ENCODE results near the gene WIPF1.

The WIPF1 gene

DNA sequence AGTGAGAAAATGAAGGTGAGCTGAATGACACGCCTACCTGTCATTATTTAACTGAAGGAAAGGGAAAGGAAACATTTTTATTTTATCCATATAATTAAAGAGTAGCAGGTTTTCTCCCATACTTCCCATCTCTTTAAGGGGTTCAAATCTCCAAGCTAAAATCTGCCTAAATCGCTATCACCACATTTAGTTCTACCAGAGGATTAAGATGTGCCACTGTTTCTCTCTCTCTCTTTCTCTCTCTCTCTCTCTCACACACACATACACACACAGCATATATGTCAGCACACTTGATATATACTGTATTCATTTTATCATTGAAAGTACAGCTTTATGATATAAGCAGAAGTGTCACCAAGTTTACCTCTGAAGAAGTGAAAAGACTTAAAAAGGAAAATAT is 3.1 kb downstream of the WIPF1 start:
- DNase-seq, result no peak

DNA sequence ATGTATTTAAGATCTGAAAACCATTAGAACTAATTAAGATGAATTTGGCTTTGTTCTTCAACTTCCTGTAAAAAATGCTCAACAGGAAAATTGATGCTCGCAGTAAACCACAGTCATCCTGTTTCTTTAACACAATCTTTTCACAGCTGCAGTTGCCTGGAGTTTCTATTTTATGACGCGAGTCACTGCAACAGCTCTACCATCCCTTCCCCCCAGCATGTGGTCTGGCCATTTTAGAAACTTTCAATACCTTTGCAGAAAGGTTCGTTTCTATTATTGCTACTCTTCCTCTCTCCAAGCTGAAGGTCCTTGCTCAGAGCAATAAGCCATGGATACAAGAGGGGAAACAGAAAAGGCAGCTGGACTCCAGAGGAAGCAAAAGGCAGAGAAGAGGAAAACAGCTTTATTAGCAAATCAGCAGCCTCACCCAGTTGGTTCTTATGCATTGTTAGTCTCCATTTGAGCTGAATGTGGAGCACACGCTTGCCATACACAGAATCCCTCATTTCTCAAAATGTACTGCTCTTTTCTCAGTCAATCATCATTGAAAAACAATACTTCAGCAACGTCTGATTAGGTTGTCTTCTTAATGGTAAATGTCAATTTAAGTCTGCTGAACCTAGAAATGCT is 3.9 kb downstream of the WIPF1 start:
- DNase-seq, result no peak

DNA sequence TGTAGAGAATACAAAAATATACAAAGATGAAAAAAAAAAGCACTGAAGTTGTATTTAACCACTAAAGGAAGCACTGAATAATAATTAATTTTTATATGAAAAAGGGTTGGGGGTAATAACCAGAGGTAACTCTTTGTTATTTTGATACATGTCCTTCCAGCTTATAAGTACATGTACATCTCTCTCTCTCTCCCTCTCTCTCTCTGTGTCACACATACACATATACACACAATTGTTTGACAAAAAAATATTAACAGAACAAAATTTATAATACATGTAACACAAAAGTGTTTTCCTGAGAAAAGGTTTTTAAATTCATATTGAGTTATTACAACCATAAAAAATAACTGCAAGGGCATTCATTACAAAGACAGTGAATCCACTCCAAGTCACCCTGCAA is 4.6 kb downstream of the WIPF1 start:
- no peak for DNase-seq

DNA sequence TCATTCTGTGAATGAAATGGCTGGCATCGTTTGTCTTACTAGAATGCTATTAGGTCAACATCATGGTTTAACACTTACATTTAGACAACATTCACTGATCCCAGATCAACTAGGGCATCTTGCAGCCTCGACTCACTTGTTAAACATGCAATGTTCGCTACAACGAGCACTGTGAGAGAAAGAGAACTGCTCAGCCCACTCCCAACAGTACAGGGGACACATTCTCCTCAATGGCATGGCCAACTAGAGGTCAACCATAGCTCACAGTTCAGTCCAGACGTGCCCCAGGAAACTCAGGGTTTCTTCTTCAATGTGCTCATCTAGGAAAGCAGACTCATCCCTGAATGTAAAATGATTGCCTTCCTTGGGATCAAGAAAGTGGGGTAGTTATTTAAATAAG is 5.9 kb downstream of the WIPF1 start:
- DNase-seq, result no peak

DNA sequence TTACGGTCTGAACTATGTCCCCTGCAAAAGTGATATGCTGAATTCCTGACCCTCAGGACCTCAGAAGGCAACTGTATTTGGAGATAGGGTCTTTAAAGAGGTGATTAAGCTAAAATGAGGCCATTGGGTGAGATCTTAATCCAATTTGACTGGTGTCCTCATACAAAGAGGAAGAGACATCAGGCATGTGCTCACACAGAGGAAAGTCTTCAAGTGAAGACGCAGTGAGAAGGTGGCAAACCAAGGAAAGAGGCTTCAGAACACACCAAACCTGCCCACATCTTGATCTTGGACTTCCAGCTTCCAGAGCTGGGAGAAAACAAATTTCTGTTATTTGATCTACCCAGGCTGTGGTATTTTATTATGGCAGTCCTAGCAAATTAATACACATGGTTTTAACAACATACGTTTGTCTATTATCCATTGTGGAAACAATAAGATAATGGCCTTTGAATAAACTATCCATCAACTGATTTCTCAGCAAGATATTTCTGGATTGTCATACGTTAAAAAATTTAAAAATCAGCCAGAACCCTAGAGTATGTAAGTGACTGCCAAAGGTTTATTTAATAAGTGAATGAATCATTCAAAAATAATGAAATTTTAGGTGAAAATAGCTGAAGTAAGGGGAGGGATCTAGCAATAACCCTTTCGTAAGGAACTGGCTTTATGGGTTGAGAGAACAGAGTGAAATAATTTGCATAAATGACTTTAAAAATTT is 6.5 kb downstream of the WIPF1 start:
- no peak for DNase-seq

DNA sequence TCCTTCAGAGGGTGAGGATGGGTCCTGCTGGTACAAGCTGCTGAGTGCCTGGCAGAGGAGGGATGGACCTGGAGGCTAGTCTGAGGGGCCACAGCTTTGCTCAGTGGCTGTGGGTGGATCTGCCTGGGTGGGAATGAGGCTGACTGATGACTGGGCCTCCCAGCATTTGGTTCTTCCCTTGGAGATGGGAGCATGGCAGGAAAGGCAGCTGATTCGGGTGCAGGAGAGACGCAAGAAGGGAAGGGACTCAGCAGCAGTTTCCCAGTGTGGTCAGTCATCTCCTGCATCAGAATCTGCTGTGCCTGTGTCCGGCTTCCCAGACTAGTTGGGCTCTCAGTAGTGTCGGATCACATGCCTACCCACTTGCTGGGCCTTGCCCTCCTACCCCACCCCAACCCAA is 7.3 kb downstream of the WIPF1 start:
- no peak for DNase-seq

DNA sequence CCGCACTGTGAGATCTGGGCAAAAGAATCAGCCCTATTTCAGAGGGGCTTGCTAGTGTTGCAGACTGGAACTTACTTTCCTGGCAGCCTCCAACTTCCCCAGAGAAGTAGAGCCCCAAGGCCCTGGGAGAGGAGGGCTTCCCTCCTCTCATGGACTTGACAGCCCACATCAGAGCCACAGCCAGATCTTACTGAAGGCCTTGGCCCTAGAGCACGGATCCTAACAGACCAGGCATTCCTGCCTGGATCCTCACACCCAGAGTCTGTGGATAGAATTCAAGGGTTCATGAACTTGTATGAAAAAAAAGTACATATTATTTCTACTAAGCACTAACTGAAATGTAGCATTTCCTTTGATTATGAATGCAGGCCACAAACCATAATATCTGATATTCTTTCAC is 8.3 kb downstream of the WIPF1 start:
- no peak for DNase-seq

DNA sequence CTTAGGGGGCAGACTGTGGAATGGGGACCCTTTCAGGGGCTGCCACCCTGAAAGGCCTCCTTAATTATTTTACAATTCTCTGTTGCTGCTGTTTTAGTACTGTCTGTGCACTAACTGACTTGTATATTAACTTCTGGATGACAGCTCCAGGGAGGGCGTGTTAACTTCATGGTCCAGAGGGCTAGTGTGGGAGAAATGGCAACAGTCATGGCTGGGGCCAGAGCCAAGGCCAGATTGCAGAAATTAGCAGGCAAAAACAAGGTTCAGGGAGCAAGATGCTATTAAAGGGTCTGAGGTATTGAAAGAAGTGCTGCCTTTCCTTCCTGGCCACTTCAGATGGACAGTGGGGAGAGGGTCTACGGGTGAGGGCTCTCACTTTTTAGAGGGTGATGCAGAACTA is 9.1 kb downstream of the WIPF1 start:
- DNase-seq, result no peak

DNA sequence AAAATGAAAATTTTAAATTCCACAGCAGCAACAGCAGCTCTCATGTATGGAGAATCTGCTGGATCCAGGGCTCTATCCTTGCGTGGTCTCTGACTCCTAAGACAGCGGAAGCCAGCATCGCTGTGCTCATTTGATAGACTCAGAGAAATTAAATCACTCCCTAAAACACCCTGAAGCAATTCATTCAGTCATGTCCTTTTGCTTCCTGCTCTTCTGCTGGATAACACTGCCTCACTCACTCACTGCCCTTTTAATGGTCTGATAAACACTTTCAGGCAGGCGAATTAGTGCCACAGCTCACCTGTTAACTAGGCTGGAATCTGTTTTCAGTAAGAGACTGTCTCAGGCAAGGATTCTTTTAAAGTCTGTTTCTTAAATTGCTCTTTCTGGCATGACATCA is 10.0 kb downstream of the WIPF1 start:
- no peak for DNase-seq

DNA sequence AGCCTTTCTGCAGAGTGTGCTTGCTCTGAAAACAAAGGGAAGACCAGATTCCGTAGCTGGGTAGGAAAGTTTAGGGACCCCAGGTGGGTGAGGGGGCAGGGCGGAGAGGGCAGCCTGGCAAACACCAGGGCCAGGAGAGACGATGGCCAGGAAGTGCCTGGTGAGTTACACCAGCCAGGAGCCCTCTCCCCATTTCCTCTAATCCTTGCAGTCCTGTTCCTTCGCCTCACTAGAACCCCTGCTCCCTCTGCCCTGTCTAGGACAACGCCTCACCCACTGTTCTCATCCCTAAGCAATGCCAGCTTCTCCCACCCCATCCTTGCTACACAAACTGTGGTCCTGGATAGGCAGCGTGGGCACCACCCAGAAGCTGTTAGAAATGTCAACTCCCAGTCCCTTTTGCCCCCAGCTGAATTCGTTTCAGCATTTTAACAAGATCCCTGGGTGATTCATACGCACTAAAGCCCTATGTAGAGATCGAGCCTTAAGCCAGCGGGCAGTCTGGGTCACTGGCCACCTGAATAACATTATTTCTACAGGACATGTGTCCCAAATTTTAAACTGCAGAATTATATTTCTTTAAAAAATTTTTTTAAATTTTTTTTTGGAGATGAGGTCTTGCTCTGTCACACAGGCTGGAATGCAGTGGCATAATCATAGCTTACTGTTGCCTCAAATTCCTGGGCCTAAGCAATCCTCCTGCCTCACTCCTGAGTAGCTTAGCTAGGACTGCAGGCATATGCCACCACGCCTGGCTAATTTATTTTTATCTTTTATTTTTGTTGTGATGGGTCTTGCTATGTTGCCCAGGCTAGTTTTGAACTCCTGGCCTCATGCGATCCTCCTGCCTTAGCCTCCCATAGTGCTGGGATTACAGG is 10.9 kb downstream of the WIPF1 start:
- DNase-seq, result no peak

DNA sequence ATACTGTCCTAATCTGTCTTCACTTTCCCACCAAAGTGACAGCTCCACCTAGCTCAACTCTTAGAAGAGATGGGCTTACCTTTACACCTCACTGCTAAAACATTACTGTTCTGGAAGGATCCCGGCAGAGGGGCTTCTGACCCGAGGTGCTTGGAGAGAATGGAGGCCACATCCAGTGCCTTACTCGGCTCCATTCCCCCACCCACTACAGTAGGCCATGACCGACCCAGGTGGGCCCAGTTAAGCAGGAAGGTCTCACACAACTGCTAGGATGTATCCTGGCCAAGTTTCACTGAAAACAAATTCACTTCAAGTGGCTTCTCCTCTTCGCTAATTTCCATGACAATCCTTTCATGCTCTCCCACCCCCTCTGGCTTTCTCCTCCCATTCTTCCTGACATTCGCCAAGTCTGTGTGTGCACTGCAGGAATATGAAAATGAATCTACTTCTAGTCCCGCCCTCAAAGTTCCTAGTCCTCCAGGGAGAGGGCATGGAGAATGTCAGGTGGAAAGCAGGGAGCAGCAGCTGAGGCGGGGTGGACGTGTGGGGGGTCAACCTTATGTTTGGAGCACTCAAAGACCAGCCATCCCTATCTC is 11.8 kb downstream of the WIPF1 start:
- DNase-seq, result no peak

DNA sequence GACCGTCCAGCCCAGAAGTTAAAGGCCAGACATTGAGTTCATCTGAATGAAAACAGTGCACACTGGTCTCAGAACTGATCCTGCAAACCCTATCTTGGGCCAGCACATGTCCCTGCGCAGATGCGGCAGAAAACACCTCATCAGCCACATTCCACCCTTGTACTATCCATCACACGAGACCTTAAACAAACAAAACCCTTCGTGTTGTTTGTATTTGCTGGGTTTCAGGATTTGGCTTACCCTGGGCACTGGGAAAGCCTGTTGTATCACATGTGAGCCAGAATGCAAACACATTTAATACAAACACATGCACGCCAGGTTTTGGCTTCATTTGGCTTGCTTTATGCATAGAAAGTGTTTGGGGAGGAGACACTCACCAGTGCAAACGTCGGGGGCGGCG is 12.5 kb downstream of the WIPF1 start:
- no peak for DNase-seq

DNA sequence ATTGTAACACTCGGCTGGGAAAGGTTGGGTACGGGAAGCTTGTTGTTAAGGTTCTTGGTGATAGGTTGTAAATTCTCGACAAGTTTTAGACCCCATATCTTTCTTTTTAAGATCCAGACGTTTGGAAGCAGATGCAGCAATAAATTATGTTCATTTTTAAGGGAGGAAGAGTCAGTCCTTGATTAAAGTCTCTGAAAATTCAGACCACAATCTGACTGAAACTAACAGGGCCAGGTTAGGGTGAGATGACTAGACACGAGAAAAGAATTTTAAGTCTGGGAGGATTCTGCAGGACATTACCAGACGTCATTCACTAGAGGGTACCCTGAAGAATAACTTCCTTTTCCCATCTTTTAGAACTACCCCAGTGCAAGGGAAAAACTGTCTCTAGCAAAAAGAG is 16.1 kb downstream of the WIPF1 start:
- DNase-seq, result no peak

DNA sequence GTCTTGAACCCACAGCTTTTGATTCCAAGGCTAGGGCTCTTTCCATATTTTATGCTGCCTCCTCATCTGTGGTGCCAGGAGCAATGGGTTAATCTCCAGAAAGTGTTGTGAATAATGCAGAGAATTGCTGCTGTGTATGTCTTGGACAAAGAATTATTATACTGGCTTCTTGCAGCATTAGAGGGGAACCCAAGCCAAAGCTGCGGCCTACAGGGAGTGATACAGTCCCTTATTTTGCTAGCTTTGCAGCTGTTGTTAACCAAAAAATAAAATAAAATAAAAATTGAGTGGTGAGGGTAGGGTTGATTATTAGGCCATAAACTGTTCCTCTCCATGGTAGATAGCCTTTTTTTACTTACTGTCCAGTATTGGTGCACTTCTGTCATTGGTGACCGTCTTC is 16.7 kb downstream of the WIPF1 start:
- no peak for DNase-seq

DNA sequence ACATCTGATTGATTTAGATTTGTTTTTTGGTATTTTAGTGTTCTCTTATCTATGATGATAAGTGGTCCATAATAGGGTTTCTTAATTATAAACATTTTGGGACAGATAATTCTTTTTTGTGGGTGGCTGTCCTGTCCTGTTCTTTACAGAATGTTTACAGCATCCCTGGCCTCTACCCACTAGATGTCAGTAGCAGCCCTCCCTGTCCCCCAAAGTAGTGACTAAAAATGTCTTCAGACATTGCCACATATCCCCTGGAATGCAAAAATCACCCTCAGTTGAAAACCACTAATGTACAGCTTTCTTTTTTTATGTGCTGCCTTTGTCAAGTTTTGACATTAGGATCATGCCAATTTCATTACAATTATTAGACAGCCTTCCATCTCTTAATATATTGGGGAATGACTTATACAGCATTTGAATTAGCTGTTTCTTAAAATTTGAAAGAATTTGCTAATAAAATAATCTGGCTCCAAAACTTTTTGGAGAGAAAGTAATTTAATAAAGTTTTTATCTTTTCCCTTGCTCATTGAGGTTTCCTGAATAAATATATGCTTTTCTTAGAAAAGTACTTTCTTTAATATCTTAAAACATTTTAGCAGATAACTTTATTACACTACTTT is 19.5 kb downstream of the WIPF1 start:
- peak in 1 of 2 experiments; percentile 9 for DNase-seq

DNA sequence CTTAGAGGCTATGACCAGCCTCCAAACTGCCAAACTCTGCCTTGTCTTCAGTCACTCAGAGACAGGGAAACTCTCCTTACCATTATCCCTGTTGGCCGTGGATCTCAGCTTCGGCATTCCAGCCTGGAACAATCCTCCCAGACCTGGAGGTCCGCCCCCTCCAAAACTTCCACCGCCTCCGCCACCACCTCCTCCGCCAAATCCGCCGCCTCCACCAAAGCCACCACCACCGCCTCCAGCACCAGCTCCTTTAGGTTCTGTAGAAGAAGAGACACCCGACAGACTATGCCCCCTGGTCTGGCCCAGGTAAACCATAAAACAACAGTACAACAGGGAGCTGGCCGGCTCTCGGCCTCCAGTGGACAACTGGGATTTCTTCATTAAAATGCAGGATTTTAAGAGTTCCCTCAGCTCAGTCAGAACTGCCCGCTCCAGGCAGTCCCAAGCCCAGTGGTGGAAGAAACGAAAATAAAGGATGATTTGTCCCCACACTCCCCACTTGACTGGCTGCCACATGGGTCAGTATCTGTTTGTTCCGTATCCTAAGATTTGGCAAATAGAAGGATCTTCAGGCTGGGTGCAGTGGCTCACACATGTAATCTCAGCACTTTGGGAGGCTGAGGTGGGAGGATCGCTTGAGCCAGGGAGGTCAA is 22.4 kb downstream of the WIPF1 start:
- no peak for DNase-seq

DNA sequence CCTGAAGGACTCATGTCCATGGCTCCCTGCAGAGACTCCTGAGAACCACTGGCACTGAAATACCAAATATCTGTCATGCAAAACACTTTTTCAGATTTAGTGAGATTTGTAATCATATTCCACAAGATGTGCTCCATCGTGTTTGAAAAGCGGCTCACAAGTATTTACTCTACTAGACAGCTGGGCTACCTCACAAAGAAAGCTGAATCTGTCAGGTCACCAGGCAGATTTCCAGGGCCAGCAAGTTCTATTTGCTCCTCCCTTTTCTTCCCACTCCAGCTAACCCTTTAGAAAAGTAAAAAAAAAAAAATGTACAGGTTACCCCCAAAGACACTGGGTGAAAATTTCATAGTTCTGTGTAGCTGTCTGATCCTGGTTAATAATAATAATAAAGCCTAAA is 22.9 kb downstream of the WIPF1 start:
- no peak for DNase-seq

DNA sequence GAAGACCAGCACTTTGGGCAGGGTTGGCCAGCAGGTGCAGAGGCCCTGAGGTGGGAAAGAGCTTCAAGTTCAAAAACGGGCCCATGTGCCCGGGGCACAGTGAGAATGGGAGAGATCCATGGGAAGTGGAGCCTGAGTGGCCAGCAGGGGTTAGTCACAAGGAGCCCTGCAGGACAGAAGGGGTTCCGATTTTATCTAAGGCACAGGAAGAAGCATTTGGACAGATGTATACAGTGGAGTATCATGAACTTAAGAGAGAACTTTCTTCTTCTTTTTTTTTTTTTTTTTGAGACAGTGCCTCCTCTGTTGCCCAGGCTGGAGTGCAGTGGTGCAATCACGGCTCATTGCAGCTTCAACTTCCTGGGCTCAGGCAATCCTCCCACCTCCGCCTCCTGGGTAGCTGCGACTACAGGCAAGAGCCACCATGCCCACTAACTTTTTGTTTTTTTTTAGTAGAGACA is 24.0 kb downstream of the WIPF1 start:
- no peak for DNase-seq

DNA sequence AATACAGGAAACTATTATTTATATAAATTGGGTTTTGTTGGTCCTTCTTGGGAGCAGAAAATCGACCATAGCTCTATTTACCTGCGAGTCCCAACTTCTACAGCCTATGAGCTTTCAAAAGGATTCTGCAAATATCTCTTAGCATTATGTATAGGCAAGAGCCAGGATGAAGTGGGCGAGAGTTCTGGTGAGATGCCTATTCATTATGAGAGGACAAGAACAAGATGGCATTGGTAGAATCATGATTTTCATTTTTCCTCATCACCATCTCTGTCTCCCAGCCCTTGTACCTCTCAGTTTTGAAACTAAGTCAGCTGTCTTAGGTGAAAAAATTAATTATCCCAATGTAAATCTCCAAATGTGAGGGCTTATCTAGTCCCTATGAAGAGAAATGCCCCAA is 25.0 kb downstream of the WIPF1 start:
- no peak for DNase-seq

DNA sequence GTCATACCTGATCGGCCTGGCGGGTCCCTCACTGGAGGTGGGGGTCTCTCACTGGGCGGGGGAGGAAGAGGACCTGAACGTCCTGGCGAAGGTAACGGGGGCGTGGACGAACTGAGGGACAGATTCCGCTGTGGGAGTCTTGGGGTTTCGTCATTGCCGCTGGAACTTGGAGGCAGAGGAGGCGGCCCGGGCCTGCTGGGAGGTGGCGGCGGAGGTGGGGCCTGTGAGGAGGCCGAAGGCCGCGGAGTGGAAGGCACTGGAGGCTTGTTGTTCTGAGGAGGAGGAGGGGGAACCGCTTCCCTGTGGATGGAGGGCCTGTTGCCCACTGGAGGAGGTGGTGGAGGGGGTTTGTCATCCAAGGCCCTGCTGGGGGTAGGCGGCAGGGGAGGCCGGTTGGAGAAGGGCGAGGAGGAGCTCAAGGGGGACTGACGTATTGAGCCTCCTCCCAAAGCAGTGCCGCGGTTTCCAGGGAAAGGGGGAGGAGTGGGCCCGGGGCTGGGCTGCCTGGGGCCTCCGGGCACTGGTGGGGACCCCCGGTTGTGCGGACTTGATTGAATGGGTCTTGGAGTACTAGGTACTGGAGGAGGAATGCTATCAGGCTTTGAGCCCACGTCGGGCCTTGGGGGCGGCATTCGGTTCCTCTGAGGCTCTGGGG is 25.8 kb downstream of the WIPF1 start:
- no peak for DNase-seq

DNA sequence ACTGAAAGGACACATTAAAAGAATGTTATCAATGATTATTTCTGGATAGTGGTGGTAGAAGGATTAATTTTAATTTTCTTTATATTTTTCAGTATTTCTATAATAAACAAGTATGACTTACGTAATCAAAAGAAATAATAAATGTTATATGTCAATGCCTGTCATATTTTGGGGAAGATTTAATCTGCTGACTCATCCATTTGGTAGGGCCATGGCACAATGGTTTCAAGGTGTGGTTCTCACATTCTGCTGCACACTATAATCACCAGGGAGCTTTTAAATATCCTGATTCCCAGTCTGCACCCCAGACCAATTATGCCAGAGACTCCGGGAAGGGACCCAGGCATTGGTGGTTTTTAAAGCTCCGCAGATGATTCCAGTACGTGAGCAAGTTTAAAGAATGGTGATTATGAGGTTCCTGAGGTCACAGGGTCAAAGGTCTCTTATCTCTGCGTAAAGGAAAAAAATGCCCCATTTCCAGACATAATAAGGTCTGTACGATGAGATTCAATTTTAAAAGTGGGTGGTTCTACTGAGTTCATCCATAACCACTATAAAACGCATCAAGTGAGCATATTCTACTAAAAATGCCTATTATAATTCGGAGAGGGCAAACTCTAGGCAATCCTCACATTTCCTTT is 27.2 kb downstream of the WIPF1 start:
- DNase-seq, result no peak
